ENCODE measurements around the gene BACE2.

- TF ChIP-seq CTCF (IDR thresholded peaks at IDR 0.05) (no peak), POLR2AphosphoS5 (IDR thresholded peaks at IDR 0.05) (no peak), POLR2A (IDR thresholded peaks at IDR 0.05) (no peak), EP300 (IDR thresholded peaks at IDR 0.05) (no peak)
Observed at GRCh38 chr21:41148798-41149197, 19.2 kb upstream of the BACE2 start.

All from suprapubic skin (tissue), 4 donors.